HepG2 (cell line): Measurements from ENCODE around the gene VPREB1. TPM values are rescaled to one million over a fixed set of nuclear protein-coding genes. Genes with fewer than 3 reads are reported as not detected.

ENCODE experiments used
- CEBPG ChIP-seq: IDR thresholded peaks from 2 replicates; pipeline ENCODE4 v1.6.1; 2016
- ESRRA ChIP-seq: sonication (generic); formaldehyde crosslinking; IDR thresholded peaks from 2 replicates; pipeline ENCODE4 v1.5.1; 2020; ENCODE audit warnings: mild to moderate bottlenecking, low read depth, missing genetic modification reagents
- GTF2F1 ChIP-seq: fragments of 150-350 bp; IDR thresholded peaks from 2 replicates; pipeline ENCODE4 v1.6.1; 2014; ENCODE audit warnings: low read length
- HDAC1 ChIP-seq: sonication (generic); formaldehyde crosslinking; IDR thresholded peaks from 2 replicates; pipeline ENCODE4 v1.5.1; 2020; ENCODE audit warnings: mild to moderate bottlenecking, missing genetic modification reagents
- LCORL ChIP-seq, 2 experiments: fragments of 450-650 bp in 1 of 2; sonication (generic) in 1 of 2; formaldehyde crosslinking in 1 of 2; IDR thresholded peaks; 2 replicates each; pipeline versions ENCODE4 v1.5.0 to v1.6.1; 2017 to 2020; ENCODE audit warnings: antibody characterized with exemption in 1 of 2, missing genetic modification reagents in 1 of 2
- MAFK ChIP-seq, 2 experiments: IDR thresholded peaks in 1 of 2; conservative IDR thresholded peaks in 1 of 2; 2 replicates each; pipeline ENCODE4 v1.6.1; 2011; ENCODE audit warnings: improper control_type of control experiment in 2 of 2, low read length in 2 of 2
- MAZ ChIP-seq, 2 experiments: sonication (generic) in 1 of 2; formaldehyde crosslinking in 1 of 2; IDR thresholded peaks; 2 replicates each; pipeline versions ENCODE4 v1.5.0 to v1.6.1; 2012 to 2020; ENCODE audit warnings: low read depth in 2 of 2, mild to moderate bottlenecking in 2 of 2, borderline replicate concordance in 1 of 2, improper control_type of control experiment in 1 of 2, low read length in 1 of 2, missing genetic modification reagents in 1 of 2, moderate library complexity in 1 of 2
- NFKB2 ChIP-seq: sonication (generic); formaldehyde crosslinking; IDR thresholded peaks from 2 replicates; pipeline ENCODE4 v1.4.0; 2020; ENCODE audit warnings: missing genetic modification reagents, borderline replicate concordance
- NR2C2 ChIP-seq: sonication (generic); formaldehyde crosslinking; IDR thresholded peaks from 2 replicates; pipeline ENCODE4 v1.4.0; 2020; ENCODE audit warnings: missing genetic modification reagents, mild to moderate bottlenecking, moderate library complexity, borderline replicate concordance
- NR2F6 ChIP-seq, 2 experiments: IDR thresholded peaks; 2 replicates each; pipeline ENCODE4 v1.6.1; 2016; ENCODE audit warnings: antibody characterized with exemption in 1 of 2, mild to moderate bottlenecking in 1 of 2
- RXRB ChIP-seq: IDR thresholded peaks from 2 replicates; pipeline ENCODE4 v1.6.1; 2016; ENCODE audit warnings: borderline replicate concordance, missing genetic modification reagents, missing compliant biosample characterization
- SALL1 ChIP-seq: sonication (generic); formaldehyde crosslinking; IDR thresholded peaks from 2 replicates; pipeline ENCODE4 v1.8.0; 2022; ENCODE audit warnings: mild to moderate bottlenecking, missing genetic modification reagents
- SP5 ChIP-seq: IDR thresholded peaks from 2 replicates; pipeline ENCODE4 v1.6.1; 2016; ENCODE audit warnings: low read depth, borderline replicate concordance
- STAG1 ChIP-seq: sonication (generic); formaldehyde crosslinking; IDR thresholded peaks from 2 replicates; pipeline ENCODE4 v1.4.0; 2020; ENCODE audit warnings: missing genetic modification reagents
- TEAD3 ChIP-seq: optimal IDR thresholded peaks from 2 replicates; pipeline ENCODE3; 2016; ENCODE audit warnings: borderline replicate concordance
- XRCC5 ChIP-seq: fragments of 200-400 bp; formaldehyde crosslinking; optimal IDR thresholded peaks from 2 replicates; pipeline ENCODE3; 2017; ENCODE audit warnings: mild to moderate bottlenecking, low read length
- ZFP37 ChIP-seq: sonication (generic); formaldehyde crosslinking; IDR thresholded peaks from 2 replicates; pipeline ENCODE4 v1.4.0; 2020; ENCODE audit warnings: missing genetic modification reagents, borderline replicate concordance
- ZNF143 ChIP-seq: sonication (generic); formaldehyde crosslinking; IDR thresholded peaks from 2 replicates; pipeline ENCODE4 v1.4.0; 2020; ENCODE audit warnings: missing genetic modification reagents
- ZNF331 ChIP-seq: sonication (generic); formaldehyde crosslinking; IDR thresholded peaks from 2 replicates; pipeline ENCODE4 v1.4.0; 2020; ENCODE audit warnings: missing genetic modification reagents
- ZNF713 ChIP-seq: sonication (generic); formaldehyde crosslinking; IDR thresholded peaks from 2 replicates; pipeline ENCODE4 v1.4.0; 2020; ENCODE audit warnings: mild to moderate bottlenecking, missing genetic modification reagents
- ZNF768 ChIP-seq: sonication (generic); formaldehyde crosslinking; IDR thresholded peaks from 2 replicates; pipeline ENCODE4 v1.4.0; 2020; ENCODE audit warnings: missing genetic modification reagents
- ZNF792 ChIP-seq: IDR thresholded peaks from 2 replicates; pipeline ENCODE4 v1.6.1; 2016
- polyA plus RNA-seq, 8 experiments: library from polyadenylated mRNA; depleted of rRNA in 3 of 8; stranded (reverse) in 7 of 8; unstranded in 1 of 8; fragments of >200 nt; fragmentation: Illumina TruSeq in 4 of 8; extraction: Trizol in 4 of 8; gene quantifications; 2 replicates each; pipeline versions ENCODE4 v1.2.1 to v1.2.3, GENCODE V29; 2011 to 2016; ENCODE audit warnings: low read depth in 4 of 8, missing spikeins in 1 of 8, mixed read lengths in 1 of 8; ENCODE audit not compliant: insufficient read depth in 1 of 8
- total RNA-seq, 5 experiments: library from RNA; depleted of rRNA; stranded (reverse); fragments of >200 nt; fragmentation: Illumina TruSeq; extraction: Trizol; gene quantifications; 2 replicates each; pipeline ENCODE4 v1.2.3, GENCODE V29; 2016; ENCODE audit warnings: low read depth in 1 of 5
- TF ChIP-seq, protein P1 (sequence below): sonication (generic); formaldehyde crosslinking; conservative IDR thresholded peaks from 2 replicates; pipeline ENCODE4 v1.8.0; 2022; ENCODE audit warnings: mild to moderate bottlenecking, moderate library complexity, missing genetic modification reagents
- TF ChIP-seq, protein P2 (sequence below): sonication (generic); formaldehyde crosslinking; IDR thresholded peaks from 2 replicates; pipeline ENCODE4 v1.4.0; 2020; ENCODE audit warnings: missing genetic modification reagents
- TF ChIP-seq, protein P3 (sequence below), 2 experiments: sonication (generic) in 1 of 2; formaldehyde crosslinking in 1 of 2; IDR thresholded peaks; 2 replicates each; pipeline versions ENCODE4 v1.4.0 to v1.6.1; 2018 to 2020; ENCODE audit warnings: missing genetic modification reagents in 2 of 2, borderline replicate concordance in 1 of 2, low read depth in 1 of 2, mild to moderate bottlenecking in 1 of 2, missing biosample characterization in 1 of 2

The VPREB1 gene
- total and polyA plus RNA-seq, 2 of the 13 experiments (the other 11 are each of a cell fraction or from before 2014, with no cell fraction given): not detected

- TF ChIP-seq MAZ (IDR thresholded peaks at IDR 0.05; ENCODE audit: borderline replicate concordance, low read depth, low read length) (0 out of 2 replicates have a peak, but pooled peaks have one; percentile 22), MAZ (CRISPR knock-in tag; IDR thresholded peaks at IDR 0.05; ENCODE audit: low read depth) (no peak), NR2F6 (IDR thresholded peaks at IDR 0.05) (no peak), NR2F6 (CRISPR knock-in tag; IDR thresholded peaks at IDR 0.05) (0 out of 2 replicates have a peak, but pooled peaks have one; percentile 19), CEBPG (CRISPR knock-in tag) (peak; percentile 52), STAG1 (peak; percentile 72), MAFK (conservative IDR thresholded peaks at IDR 0.05 in 1 of 2, IDR thresholded peaks at IDR 0.05 in 1 of 2; ENCODE audit: low read length in 2 of 2) (peak; percentile 94 to 97), ZFP37 (0 out of 2 replicates have a peak, but pooled peaks have one; percentile 78), GTF2F1 (no peak), ESRRA (CRISPR knock-in tag) (0 out of 2 replicates have a peak, but pooled peaks have one; percentile 22), HDAC1 (CRISPR knock-in tag) (peak; percentile 41; the same call in 1 of the 2 replicates), RXRB (CRISPR knock-in tag) (0 out of 2 replicates have a peak, but pooled peaks have one; percentile 28), ZNF792 (CRISPR knock-in tag) (no peak), ZNF331 (CRISPR knock-in tag) (peak; percentile 24; the same call in 1 of the 2 replicates), TEAD3 (CRISPR knock-in tag) (peak; percentile 16), ZNF713 (CRISPR knock-in tag) (no peak), SP5 (CRISPR knock-in tag) (peak; percentile 45; the same call in 1 of the 2 replicates), LCORL (IDR thresholded peaks at IDR 0.05) (no peak), LCORL (CRISPR knock-in tag; IDR thresholded peaks at IDR 0.05) (no peak), ZNF768 (CRISPR knock-in tag) (peak; percentile 94), NR2C2 (CRISPR knock-in tag) (peak; percentile 41; the same call in 1 of the 2 replicates), ZNF143 (CRISPR knock-in tag) (no peak), SALL1 (CRISPR knock-in tag) (0 out of 2 replicates have a peak, but pooled peaks have one; percentile 23), XRCC5 (peak; percentile 71), NFKB2 (CRISPR knock-in tag) (peak; percentile 23; the same call in 1 of the 2 replicates)
- TF ChIP-seq, protein P1, sequence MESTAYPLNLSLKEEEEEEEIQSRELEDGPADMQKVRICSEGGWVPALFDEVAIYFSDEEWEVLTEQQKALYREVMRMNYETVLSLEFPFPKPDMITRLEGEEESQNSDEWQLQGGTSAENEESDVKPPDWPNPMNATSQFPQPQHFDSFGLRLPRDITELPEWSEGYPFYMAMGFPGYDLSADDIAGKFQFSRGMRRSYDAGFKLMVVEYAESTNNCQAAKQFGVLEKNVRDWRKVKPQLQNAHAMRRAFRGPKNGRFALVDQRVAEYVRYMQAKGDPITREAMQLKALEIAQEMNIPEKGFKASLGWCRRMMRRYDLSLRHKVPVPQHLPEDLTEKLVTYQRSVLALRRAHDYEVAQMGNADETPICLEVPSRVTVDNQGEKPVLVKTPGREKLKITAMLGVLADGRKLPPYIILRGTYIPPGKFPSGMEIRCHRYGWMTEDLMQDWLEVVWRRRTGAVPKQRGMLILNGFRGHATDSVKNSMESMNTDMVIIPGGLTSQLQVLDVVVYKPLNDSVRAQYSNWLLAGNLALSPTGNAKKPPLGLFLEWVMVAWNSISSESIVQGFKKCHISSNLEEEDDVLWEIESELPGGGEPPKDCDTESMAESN (CRISPR knock-in tag): 0 out of 2 replicates have a peak, but pooled peaks have one; percentile 26
- TF ChIP-seq, protein P2, sequence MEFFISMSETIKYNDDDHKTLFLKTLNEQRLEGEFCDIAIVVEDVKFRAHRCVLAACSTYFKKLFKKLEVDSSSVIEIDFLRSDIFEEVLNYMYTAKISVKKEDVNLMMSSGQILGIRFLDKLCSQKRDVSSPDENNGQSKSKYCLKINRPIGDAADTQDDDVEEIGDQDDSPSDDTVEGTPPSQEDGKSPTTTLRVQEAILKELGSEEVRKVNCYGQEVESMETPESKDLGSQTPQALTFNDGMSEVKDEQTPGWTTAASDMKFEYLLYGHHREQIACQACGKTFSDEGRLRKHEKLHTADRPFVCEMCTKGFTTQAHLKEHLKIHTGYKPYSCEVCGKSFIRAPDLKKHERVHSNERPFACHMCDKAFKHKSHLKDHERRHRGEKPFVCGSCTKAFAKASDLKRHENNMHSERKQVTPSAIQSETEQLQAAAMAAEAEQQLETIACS: no peak
- TF ChIP-seq, protein P3, sequence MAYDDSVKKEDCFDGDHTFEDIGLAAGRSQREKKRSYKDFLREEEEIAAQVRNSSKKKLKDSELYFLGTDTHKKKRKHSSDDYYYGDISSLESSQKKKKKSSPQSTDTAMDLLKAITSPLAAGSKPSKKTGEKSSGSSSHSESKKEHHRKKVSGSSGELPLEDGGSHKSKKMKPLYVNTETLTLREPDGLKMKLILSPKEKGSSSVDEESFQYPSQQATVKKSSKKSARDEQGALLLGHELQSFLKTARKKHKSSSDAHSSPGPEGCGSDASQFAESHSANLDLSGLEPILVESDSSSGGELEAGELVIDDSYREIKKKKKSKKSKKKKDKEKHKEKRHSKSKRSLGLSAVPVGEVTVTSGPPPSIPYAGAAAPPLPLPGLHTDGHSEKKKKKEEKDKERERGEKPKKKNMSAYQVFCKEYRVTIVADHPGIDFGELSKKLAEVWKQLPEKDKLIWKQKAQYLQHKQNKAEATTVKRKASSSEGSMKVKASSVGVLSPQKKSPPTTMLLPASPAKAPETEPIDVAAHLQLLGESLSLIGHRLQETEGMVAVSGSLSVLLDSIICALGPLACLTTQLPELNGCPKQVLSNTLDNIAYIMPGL (CRISPR knock-in tag; IDR thresholded peaks at IDR 0.05; ENCODE audit: borderline replicate concordance in 1 of 2, low read depth in 1 of 2): peak in 1 of 2 experiments; percentile 50; a peak in 2 of 4 replicates
Observed at GRCh38 chr22:22195265-22196017, 49.1 kb upstream of the VPREB1 start (continued).
